HUES48 (cell line): ENCODE results near the gene AUTS2.
A peak's percentile ranks its signal among the peaks of the same experiment; 100 is the strongest.

ENCODE experiments used
- H3K27ac ChIP-seq: one replicate; pipeline ENCODE4 v1.7.0; 2013; ENCODE audit warnings: low read depth, low read length, inconsistent platforms
- H3K27me3 ChIP-seq: 2 replicates; pipeline ENCODE4 v1.6.1; 2013; ENCODE audit warnings: mild to moderate bottlenecking, low read length; ENCODE audit not compliant: control insufficient read depth, insufficient read depth
- H3K36me3 ChIP-seq: 2 replicates; pipeline ENCODE4 v1.6.1; 2013; ENCODE audit warnings: low read length; ENCODE audit not compliant: control insufficient read depth, insufficient read depth
- H3K4me1 ChIP-seq: 2 replicates; pipeline ENCODE4 v1.6.1; 2013; ENCODE audit warnings: mild to moderate bottlenecking, low read length; ENCODE audit not compliant: control insufficient read depth, insufficient read depth
- H3K4me3 ChIP-seq: 2 replicates; pipeline ENCODE4 v1.5.1; 2013; ENCODE audit warnings: mild to moderate bottlenecking, low read depth, low read length
- H3K9ac ChIP-seq: 2 replicates; pipeline ENCODE4 v1.6.1; 2013; ENCODE audit warnings: mild to moderate bottlenecking, low read depth, low read length, moderate library complexity
- H3K9me3 ChIP-seq: 2 replicates; pipeline ENCODE4 v1.6.1; 2013; ENCODE audit warnings: low read length; ENCODE audit not compliant: control insufficient read depth, insufficient read depth

The AUTS2 gene

DNA sequence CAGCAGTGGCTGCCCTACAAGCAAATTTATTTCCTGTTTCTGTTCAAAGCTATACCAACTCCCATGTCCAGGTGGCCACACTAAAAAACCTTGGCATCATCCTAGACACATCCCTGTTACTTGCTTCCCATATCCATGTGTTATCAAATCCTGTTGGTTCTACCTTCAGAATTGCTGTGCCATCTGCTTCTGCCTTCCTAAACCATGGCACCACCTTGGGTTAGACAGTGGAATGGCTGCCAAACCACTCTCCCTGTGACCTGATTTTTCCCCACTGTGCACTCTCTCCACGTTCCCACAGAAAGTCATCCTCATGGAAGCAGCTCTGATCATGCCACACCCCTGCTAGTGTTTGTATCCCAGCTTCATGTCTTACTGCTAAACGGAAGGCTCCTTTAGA, 836.1 kb downstream of the AUTS2 start:
- Histone ChIP-seq H3K9ac (no peak overlapping the region), H3K9me3 (no peaks in the 10 kb centered on the region)

DNA sequence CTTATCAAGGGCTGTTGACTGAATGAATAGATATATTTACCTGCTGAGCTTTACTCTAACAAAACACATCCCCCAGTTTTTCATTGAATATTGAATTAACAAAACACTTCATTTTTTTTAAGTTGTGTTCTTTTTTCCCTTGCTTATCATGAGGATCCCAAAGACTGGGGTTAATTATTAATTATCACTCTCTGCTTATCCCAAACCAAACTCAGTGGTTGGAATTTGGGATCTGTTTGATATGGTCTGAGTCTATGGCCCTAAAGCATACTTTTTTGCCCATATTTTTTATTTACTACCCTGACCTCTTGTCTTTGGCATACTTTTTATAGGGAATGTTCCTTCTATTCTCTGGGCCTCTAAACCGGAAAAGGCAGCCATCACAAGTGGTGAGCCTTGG, 836.5 kb downstream of the AUTS2 start:
- no peaks in the 10 kb centered on the region for H3K27me3 ChIP-seq
- no peaks in the 10 kb centered on the region for H3K36me3 ChIP-seq
- no peaks in the 10 kb centered on the region for H3K4me1 ChIP-seq
- no peak overlapping the region for H3K4me3 ChIP-seq
- no peaks in the 10 kb centered on the region for H3K9me3 ChIP-seq
- no peak overlapping the region for H3K27ac ChIP-seq
- H3K9ac ChIP-seq = no peak overlapping the region

More for the DNA sequence above, 836.1 kb downstream of the AUTS2 start:
- Histone ChIP-seq H3K27ac (no peak overlapping the region), H3K36me3 (no peaks in the 10 kb centered on the region), H3K4me3 (no peak overlapping the region), H3K27me3 (no peaks in the 10 kb centered on the region), H3K4me1 (no peaks in the 10 kb centered on the region)

DNA sequence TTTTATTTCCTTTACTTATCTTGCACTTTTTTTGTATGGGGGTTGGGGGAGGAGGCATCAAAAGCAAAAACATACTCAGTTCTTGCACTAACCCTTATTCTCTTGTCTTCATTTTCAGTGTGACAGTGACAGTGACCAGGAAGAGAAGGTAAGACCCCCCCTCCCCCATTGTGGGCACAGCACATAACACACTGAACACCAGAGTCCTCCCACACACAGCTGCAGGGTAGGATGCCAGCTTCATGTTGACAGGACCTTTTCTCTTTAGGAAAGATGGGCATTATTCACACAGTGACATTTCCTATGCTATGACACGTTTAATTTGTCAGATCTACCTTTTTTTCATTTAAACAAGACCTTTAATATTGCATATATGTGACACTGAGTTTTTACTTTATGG, 837.4 kb downstream of the AUTS2 start:
- H3K36me3 ChIP-seq = no peaks in the 10 kb centered on the region
- H3K4me1 ChIP-seq = no peaks in the 10 kb centered on the region
- no peak overlapping the region for H3K4me3 ChIP-seq
- no peaks in the 10 kb centered on the region for H3K27me3 ChIP-seq
- no peak overlapping the region for H3K27ac ChIP-seq
- H3K9me3 ChIP-seq = no peaks in the 10 kb centered on the region
- no peak overlapping the region for H3K9ac ChIP-seq

DNA sequence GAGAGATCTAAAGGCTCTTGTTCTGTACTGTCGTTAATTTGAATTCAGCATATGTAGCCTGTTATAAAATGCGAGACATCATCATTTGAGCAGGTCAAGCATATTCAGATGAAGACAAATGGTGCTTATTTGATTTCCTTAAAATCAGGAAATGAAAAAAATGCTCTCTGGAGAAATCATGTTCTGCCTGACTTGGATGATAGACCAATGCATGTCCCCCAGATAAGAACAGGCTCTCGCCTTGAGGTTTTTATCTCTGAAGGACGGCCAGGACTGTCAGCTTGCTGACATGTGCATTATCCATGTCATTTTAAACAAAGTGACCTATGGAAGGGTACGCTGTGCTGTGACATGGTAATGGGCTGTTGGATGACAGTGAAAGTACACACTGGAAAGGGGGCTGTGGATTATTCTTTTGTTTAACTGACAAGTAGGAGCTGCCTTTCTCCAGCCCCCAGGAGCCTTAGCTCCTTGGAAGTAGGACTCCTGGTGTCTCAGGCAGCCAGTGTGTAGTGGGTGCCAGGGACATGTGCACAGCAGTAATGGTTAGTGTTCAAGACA, 838.6 kb downstream of the AUTS2 start:
- no peaks in the 10 kb centered on the region for H3K4me1 ChIP-seq

DNA sequence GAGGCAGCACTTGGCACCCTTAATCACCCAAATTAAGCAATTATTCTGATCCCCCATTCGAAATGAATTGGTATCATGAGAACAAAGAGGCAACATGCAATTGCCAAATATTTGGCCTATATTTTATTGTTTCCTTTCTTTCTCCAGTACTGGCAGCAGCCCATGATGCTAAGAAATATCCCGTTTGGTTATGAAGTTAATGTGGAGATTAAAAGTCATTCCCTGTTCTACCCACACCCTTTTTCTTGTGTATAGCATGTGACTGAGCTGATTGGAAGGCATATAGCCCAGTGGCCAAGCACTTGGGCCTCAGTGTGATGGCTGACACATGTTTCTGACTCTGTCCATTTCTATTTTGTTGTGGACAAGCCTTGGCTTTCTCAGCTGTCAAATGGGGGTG, 841.4 kb downstream of the AUTS2 start:
- H3K36me3 ChIP-seq = no peaks in the 10 kb centered on the region
- no peaks in the 10 kb centered on the region for H3K4me1 ChIP-seq
- no peaks in the 10 kb centered on the region for H3K9me3 ChIP-seq
- no peak overlapping the region for H3K27ac ChIP-seq
- no peak overlapping the region for H3K9ac ChIP-seq
- H3K4me3 ChIP-seq = no peak overlapping the region
- H3K27me3 ChIP-seq = no peaks in the 10 kb centered on the region

More for the DNA sequence above, 838.6 kb downstream of the AUTS2 start:
- Histone ChIP-seq H3K27ac (no peak overlapping the region), H3K9ac (no peak overlapping the region), H3K9me3 (no peaks in the 10 kb centered on the region), H3K36me3 (no peaks in the 10 kb centered on the region), H3K27me3 (no peaks in the 10 kb centered on the region), H3K4me3 (no peak overlapping the region)

DNA sequence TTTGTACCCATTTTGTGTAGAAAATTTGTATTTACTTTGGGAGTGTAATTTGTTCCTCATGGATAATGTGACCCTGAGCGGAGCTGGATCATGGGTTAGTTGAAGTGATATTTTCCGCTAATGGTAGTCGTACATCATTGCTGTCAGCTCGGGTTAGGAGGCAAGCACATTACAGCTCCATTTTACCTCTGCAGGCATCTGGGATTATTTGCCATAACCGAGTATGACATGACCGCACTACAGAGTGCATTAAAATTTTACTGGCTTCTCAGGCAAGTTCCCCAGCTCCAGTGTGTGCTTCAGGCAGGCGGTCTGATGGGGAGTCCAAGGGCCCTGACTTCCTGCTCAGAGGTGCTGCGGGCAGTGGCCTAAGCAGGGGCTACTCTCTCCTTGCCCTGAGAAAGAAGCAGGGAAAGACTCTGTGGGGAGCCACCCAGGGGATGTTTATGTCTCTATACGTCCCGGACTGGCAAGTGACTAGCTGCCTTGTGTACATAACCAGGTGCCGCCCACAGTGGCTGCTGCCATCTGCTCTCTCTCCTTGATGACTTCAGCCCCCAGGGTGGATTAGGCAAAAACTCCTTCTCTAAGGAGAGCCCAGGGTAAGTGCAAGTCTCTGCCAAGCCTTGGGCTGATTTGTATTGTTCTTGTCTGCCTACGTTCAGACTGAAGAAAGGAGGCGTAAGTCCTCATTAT, 848.3 kb downstream of the AUTS2 start:
- no peak overlapping the region; the same call in 1 of the 2 replicates for H3K9ac ChIP-seq
- H3K36me3 ChIP-seq = no peaks in the 10 kb centered on the region
- H3K4me1 ChIP-seq = peaks cover 17% of the 10 kb centered on the region
- no peaks in the 10 kb centered on the region for H3K9me3 ChIP-seq
- no peaks in the 10 kb centered on the region for H3K27me3 ChIP-seq
- no peak overlapping the region for H3K27ac ChIP-seq
- no peak overlapping the region for H3K4me3 ChIP-seq

DNA sequence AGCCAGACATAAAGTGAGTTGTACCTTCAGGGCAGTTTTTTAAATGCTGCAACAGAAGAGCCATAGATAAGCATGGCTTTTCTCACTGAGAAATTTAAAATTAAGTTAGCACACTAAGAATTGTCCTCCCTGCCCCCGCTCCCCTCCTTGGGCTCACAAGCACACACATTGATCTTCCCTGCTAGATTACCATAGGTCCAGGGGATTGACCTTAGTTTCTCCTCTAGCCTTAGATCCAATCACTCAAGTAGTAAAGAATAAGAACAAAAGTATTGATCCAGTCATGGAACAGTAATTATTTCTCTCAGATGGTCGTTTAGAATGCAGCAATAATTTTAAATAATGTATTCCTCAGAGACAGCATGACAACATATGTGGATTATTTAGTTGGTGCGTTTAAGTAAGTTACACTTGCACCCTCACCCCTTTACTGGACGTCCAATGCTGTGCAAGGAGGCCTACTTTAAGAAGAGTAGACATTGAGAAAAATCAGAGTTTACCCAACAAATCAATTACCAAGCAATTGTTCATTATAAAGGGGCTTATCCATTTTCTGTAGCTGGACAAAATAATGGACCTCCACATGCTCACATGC, 850.1 kb downstream of the AUTS2 start:
- Histone ChIP-seq H3K4me3 (no peak overlapping the region), H3K27ac (no peak overlapping the region), H3K4me1 (peaks cover 17% of the 10 kb centered on the region), H3K9ac (no peak overlapping the region), H3K9me3 (no peaks in the 10 kb centered on the region), H3K27me3 (no peaks in the 10 kb centered on the region), H3K36me3 (no peaks in the 10 kb centered on the region)

DNA sequence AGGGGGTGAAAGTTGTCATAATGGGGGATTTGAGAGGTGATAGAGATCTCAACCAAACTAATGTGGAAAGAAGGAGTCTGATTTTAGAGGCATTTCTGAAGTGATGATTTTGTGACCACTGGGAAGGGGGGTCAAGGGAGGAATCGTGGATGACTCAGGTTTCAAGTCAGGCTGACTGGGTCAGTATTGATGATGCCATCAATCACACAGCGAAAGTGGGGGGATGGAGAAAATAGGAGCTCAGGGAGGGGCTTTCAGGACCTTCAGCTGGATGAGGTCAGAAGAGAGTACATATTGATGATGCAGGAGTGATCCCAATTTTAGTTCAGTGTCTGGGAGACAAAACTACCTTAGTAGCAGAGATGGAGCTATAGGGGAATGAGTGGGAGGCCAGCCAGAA, 852.5 kb downstream of the AUTS2 start:
- H3K4me3 ChIP-seq = no peak overlapping the region
- no peaks in the 10 kb centered on the region for H3K36me3 ChIP-seq
- no peak overlapping the region for H3K9ac ChIP-seq
- no peaks in the 10 kb centered on the region for H3K9me3 ChIP-seq
- no peaks in the 10 kb centered on the region for H3K27me3 ChIP-seq
- no peak overlapping the region for H3K27ac ChIP-seq
- peaks cover 17% of the 10 kb centered on the region for H3K4me1 ChIP-seq

DNA sequence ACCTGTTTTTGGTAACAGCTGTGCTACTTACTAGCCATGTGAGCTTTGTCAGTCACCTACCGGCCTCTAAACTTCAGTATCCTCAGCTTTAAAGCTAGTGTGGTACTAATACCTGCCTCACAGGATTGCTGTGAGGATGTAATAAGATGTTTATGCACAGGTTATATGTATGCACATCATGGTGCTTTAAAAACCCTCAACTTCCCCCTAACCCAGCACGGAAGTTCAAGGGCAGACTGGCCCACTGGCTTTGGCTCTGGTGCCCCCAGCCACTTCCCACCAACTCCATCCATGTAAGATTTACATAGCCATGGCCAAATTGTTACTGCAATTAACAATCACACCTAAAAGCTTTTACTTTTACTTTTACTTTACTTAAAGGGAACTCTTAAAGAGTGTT, 857.6 kb downstream of the AUTS2 start:
- no peaks in the 10 kb centered on the region for H3K27me3 ChIP-seq
- H3K4me1 ChIP-seq = no peaks in the 10 kb centered on the region
- no peak overlapping the region for H3K27ac ChIP-seq
- no peak overlapping the region; the same call in 1 of the 2 replicates for H3K9ac ChIP-seq
- no peak overlapping the region for H3K4me3 ChIP-seq
- no peaks in the 10 kb centered on the region for H3K9me3 ChIP-seq
- no peaks in the 10 kb centered on the region for H3K36me3 ChIP-seq

DNA sequence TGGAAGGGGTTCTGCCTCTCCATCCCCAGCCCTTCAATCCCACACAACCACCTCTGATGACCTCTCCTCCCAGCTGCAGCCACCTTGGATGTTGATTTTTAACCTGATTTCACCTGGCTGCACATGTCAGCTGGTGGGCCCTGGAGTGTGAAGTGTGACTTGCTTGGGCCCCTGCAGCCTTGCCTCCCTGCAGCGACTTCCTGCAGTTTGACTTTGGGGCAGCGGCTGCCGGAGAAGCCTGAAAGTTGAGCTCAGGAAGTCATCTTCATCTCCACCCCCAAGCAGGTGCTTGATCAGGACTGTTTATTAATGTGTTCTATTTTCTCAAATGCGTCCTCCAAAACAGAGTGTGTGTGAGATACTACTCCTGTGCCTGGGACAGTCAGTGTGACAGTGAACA, 858.4 kb downstream of the AUTS2 start:
- Histone ChIP-seq H3K9ac (no peak overlapping the region), H3K4me1 (no peaks in the 10 kb centered on the region), H3K4me3 (no peak overlapping the region), H3K27ac (no peak overlapping the region), H3K36me3 (no peaks in the 10 kb centered on the region), H3K27me3 (no peaks in the 10 kb centered on the region), H3K9me3 (no peaks in the 10 kb centered on the region)

DNA sequence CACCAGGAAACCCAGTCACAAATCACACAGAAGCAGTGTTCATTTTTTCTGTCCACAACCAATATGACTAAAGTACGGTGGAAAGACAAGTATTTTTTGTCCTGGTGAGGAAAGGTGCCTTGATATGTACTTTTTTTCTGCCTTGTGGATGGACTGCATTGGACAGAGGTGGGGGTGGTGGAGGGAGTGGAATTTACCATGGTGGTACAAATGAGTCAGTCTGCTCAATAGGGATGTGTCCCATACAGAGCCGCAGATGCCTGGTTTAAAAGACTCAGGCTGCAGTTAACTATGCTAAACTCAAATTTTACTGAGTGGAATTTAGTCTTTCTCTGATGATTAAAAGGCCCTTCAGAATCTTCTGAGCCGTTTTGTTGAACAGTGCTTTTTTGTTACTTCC, 859.2 kb downstream of the AUTS2 start:
- H3K4me3 ChIP-seq = no peak overlapping the region
- no peaks in the 10 kb centered on the region for H3K36me3 ChIP-seq
- no peaks in the 10 kb centered on the region for H3K9me3 ChIP-seq
- no peaks in the 10 kb centered on the region for H3K4me1 ChIP-seq
- no peak overlapping the region for H3K9ac ChIP-seq
- peak overlapping the region; percentile 6 for H3K27ac ChIP-seq
- no peaks in the 10 kb centered on the region for H3K27me3 ChIP-seq
